DOHH2 (cell line): ENCODE data around the gene ST6GAL1.

Source experiments
- EZH2phosphoT487 ChIP-seq: fragments of 200-600 bp; sonication (generic); IDR thresholded peaks from 2 replicates; pipeline ENCODE4 v1.6.1; 2017; ENCODE audit warnings: borderline replicate concordance, mild to moderate bottlenecking, antibody characterized with exemption, low read length, moderate library complexity, mixed read lengths
- TF ChIP-seq, protein P1 (sequence below): fragments of 200-600 bp; sonication (generic); IDR thresholded peaks from one replicate; pipeline ENCODE4 v1.5.1; 2014; ENCODE audit warnings: antibody characterized with exemption, mild to moderate bottlenecking, low read depth, low read length; ENCODE audit not compliant: poor library complexity, severe bottlenecking

DNA sequence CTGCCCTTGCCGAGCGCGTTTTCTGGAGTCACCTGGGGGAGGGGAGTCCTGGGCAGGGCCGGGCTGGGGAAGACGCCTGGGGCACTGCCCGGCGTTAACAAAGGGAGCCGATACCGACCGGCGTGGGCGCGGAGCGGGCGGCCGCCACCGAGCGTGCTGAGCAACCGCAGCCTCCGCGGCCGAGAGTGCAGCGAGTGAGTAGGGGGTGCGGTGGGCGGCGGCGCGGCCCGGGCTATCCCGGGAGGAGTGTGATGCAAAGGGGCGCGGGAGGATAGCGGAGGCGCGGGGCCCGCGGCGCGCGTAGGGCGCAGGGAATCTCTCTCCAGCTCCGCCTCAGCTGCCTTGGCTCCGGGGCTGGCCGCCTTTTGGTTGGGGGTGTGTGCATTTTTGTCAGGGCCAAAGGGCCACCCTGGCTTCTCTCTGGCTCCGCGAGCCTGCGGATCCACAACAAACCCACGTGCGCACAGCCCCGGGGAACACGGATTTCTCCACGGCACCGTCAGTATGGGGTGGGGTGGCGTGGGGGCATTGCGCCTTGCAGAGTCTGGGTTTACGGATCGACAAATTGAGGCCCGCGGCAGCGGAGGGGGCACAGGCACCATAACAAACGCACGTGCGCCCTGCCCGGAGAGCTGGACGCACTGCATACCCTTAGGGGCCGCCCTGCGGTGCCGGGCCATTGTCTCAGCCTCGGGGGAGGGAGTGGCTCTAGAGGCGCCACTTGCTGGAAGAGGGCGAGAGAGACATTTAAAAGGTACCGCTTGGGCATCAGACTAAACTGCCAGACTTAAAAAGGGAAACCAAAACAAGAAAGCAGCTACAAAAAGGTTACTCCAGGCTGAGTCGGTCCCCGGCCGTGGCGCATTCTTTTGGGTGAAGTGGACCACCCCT lies 560 bp downstream of the ST6GAL1 start:
- TF ChIP-seq, protein P1, sequence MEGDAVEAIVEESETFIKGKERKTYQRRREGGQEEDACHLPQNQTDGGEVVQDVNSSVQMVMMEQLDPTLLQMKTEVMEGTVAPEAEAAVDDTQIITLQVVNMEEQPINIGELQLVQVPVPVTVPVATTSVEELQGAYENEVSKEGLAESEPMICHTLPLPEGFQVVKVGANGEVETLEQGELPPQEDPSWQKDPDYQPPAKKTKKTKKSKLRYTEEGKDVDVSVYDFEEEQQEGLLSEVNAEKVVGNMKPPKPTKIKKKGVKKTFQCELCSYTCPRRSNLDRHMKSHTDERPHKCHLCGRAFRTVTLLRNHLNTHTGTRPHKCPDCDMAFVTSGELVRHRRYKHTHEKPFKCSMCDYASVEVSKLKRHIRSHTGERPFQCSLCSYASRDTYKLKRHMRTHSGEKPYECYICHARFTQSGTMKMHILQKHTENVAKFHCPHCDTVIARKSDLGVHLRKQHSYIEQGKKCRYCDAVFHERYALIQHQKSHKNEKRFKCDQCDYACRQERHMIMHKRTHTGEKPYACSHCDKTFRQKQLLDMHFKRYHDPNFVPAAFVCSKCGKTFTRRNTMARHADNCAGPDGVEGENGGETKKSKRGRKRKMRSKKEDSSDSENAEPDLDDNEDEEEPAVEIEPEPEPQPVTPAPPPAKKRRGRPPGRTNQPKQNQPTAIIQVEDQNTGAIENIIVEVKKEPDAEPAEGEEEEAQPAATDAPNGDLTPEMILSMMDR = peak; percentile 59
- TF ChIP-seq EZH2phosphoT487 = no peak
